ENCODE results near the gene RASD2.

Gene RASD2

GRCh38 chr22:35555946-35556547 lies 15.4 kb downstream of the RASD2 start:
- intact Hi-C loops (cut with DNase I): no loop called here
- no peak for DNase-seq

GRCh38 chr22:35556666-35557065 lies 16.0 kb downstream of the RASD2 start:
- no peak for DNase-seq
- intact Hi-C loops (cut with DNase I): no loop called here

- no peak for DNase-seq
- intact Hi-C loops (cut with DNase I): no loop called here
These were observed 17.4 kb downstream of the RASD2 start for GRCh38 chr22:35558031-35558430.

- intact Hi-C loops (cut with DNase I): no loop called here
These were observed 18.1 kb downstream of the RASD2 start for GRCh38 chr22:35558719-35559118.

GRCh38 chr22:35559354-35560005 lies 18.8 kb downstream of the RASD2 start:
- intact Hi-C loops (cut with DNase I): no loop called here

More at GRCh38 chr22:35558719-35559118, 18.1 kb downstream of the RASD2 start:
- no peak for DNase-seq

GRCh38 chr22:35560366-35560765 lies 19.7 kb downstream of the RASD2 start:
- intact Hi-C loops (cut with DNase I): no loop called here
- DNase-seq: peak in 1 of 10 donors; percentile 26

More at GRCh38 chr22:35559354-35560005, 18.8 kb downstream of the RASD2 start:
- no peak for DNase-seq

GRCh38 chr22:35560824-35561223 lies 20.2 kb downstream of the RASD2 start:
- DNase-seq: no peak
- intact Hi-C loops (cut with DNase I): no loop called here

- intact Hi-C loops (cut with DNase I): no loop called here
- DNase-seq: peak in 2 of 10 donors; percentile 4 to 29
These were observed 21.3 kb downstream of the RASD2 start for GRCh38 chr22:35561796-35562526.

- peak in 1 of 10 donors; percentile 75 for DNase-seq
- intact Hi-C loops (cut with DNase I): no loop called here
These were observed 22.6 kb downstream of the RASD2 start for GRCh38 chr22:35563211-35563610.

GRCh38 chr22:35564975-35565867 lies 24.6 kb downstream of the RASD2 start:
- DNase-seq: peak in 3 of 10 donors; percentile 79 to 91 (median 89)
- intact Hi-C loops (cut with DNase I): no loop called here

GRCh38 chr22:35567351-35568141 lies 26.9 kb downstream of the RASD2 start:
- intact Hi-C loops (cut with DNase I): no loop called here
- peak in 2 of 10 donors; percentile 50 to 65 for DNase-seq

- peak in 1 of 10 donors; percentile 29 for DNase-seq
- intact Hi-C loops (cut with DNase I): no loop called here
These were observed 28.4 kb downstream of the RASD2 start for GRCh38 chr22:35568751-35569739.

GRCh38 chr22:35569916-35570315 lies 29.3 kb downstream of the RASD2 start:
- peak in 2 of 10 donors; percentile 51 to 69 for DNase-seq
- intact Hi-C loops (cut with DNase I): no loop called here

GRCh38 chr22:35570686-35571194 lies 30.1 kb downstream of the RASD2 start:
- peak in 1 of 10 donors; percentile 78 for DNase-seq
- intact Hi-C loops (cut with DNase I): no loop called here

GRCh38 chr22:35572556-35572955 lies 31.9 kb downstream of the RASD2 start:
- peak in 1 of 10 donors; percentile 84 for DNase-seq
- intact Hi-C loops (cut with DNase I): no loop called here

- intact Hi-C loops (cut with DNase I): no loop called here
- DNase-seq: peak in 1 of 10 donors; percentile 70
These were observed 34.6 kb downstream of the RASD2 start for GRCh38 chr22:35575116-35575748.

GRCh38 chr22:35576671-35577070 lies 36.0 kb downstream of the RASD2 start:
- intact Hi-C loops (cut with DNase I): no loop called here

More at GRCh38 chr22:35576671-35577070, 36.0 kb downstream of the RASD2 start:
- DNase-seq: peak in 1 of 10 donors; percentile 52
